PC-9 (cell line): Measurements from ENCODE around the gene NPIPB6.
"Not testable (repeated sequence)": the region's sequence is repeated elsewhere in the genome, so short reads cannot be mapped to it uniquely, and the experiment has no call there.

Experiments
- CTCF ChIP-seq: fragments of 200-600 bp; sonication (generic); conservative IDR thresholded peaks from 2 replicates; pipeline ENCODE4 v1.6.1; 2017; ENCODE audit warnings: mixed run types, antibody characterized with exemption, mild to moderate bottlenecking, moderate library complexity
- EZH2 ChIP-seq: fragments of 200-600 bp; sonication (generic); IDR thresholded peaks from 2 replicates; pipeline ENCODE4 v1.8.0; 2017; ENCODE audit warnings: antibody characterized with exemption, low read depth

- TF ChIP-seq CTCF, EZH2: not testable (repeated sequence)
These were observed 4.6 kb upstream of the NPIPB6 start for GRCh38 chr16:28367926-28368325.
